Measurements from ENCODE around the gene CCL4. TPM values are rescaled to one million over a fixed set of nuclear protein-coding genes. Genes with fewer than 3 reads are reported as not detected.
"Not testable (repeated sequence)": the region's sequence is repeated elsewhere in the genome, so short reads cannot be mapped to it uniquely, and the experiment has no call there.

CCL4 gene
- total and polyA plus RNA-seq, 4 donors = 1.7 to 4.6 (median 2.8) TPM

DNA sequence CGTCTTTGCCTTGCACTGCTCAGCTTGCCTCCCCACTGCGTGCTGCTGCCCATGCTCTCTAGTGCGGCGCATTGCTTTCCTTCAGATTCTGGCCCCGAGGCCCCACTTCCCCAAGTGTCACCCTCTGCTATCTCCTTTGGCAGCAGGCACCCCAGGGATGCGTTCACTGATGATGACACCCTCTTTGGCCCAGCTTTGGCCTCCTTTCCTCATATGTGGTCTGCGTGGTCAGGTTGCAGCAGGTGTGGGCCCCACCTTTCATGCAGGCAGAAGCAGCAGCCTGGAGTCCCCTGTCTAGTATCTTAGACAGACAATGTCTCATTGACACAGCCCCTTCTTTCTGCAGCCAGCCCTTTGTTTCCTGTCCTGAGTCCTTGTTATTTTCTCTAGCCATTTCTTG lies 8.9 kb upstream of the CCL4 start:
- Histone ChIP-seq H3K4me3 (ENCODE audit: low read depth in 1 of 3, low read length in 3 of 3) (no peak overlapping the region), H3K27me3 (ENCODE audit: control insufficient read depth in 4 of 4, insufficient read depth in 4 of 4, low read length in 3 of 4) (no peaks in the 10 kb centered on the region), H3K9me3 (ENCODE audit: control insufficient read depth in 4 of 4, low read length in 3 of 4) (no peaks in the 10 kb centered on the region), H3K36me3 (ENCODE audit: control insufficient read depth in 4 of 4, insufficient read depth in 3 of 4, low read depth in 1 of 4, low read length in 3 of 4) (no peaks in the 10 kb centered on the region), H3K4me1 (ENCODE audit: control insufficient read depth in 4 of 4, insufficient read depth in 4 of 4, low read length in 3 of 4) (no peaks in the 10 kb centered on the region), H3K9ac (ENCODE audit: low read depth in 1 of 2, low read length in 2 of 2) (no peak overlapping the region), H3K27ac (ENCODE audit: low read depth in 1 of 2, low read length in 2 of 2) (no peak overlapping the region)
- TF ChIP-seq RAD21 (IDR thresholded peaks at IDR 0.05) (no peak), FOXA1 (IDR thresholded peaks at IDR 0.05) (no peak), EGR1 (IDR thresholded peaks at IDR 0.05; ENCODE audit: low read depth in 2 of 2) (no peak), SP1 (IDR thresholded peaks at IDR 0.05) (no peak), TAF1 (conservative IDR thresholded peaks at IDR 0.05) (no peak), FOXA2 (IDR thresholded peaks at IDR 0.05) (no peak), HNF4G (IDR thresholded peaks at IDR 0.05) (no peak), JUND (IDR thresholded peaks at IDR 0.05) (no peak)
- TF ChIP-seq, protein P1, sequence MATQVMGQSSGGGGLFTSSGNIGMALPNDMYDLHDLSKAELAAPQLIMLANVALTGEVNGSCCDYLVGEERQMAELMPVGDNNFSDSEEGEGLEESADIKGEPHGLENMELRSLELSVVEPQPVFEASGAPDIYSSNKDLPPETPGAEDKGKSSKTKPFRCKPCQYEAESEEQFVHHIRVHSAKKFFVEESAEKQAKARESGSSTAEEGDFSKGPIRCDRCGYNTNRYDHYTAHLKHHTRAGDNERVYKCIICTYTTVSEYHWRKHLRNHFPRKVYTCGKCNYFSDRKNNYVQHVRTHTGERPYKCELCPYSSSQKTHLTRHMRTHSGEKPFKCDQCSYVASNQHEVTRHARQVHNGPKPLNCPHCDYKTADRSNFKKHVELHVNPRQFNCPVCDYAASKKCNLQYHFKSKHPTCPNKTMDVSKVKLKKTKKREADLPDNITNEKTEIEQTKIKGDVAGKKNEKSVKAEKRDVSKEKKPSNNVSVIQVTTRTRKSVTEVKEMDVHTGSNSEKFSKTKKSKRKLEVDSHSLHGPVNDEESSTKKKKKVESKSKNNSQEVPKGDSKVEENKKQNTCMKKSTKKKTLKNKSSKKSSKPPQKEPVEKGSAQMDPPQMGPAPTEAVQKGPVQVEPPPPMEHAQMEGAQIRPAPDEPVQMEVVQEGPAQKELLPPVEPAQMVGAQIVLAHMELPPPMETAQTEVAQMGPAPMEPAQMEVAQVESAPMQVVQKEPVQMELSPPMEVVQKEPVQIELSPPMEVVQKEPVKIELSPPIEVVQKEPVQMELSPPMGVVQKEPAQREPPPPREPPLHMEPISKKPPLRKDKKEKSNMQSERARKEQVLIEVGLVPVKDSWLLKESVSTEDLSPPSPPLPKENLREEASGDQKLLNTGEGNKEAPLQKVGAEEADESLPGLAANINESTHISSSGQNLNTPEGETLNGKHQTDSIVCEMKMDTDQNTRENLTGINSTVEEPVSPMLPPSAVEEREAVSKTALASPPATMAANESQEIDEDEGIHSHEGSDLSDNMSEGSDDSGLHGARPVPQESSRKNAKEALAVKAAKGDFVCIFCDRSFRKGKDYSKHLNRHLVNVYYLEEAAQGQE (IDR thresholded peaks at IDR 0.05) = no peak
- TF ChIP-seq, protein P2, sequence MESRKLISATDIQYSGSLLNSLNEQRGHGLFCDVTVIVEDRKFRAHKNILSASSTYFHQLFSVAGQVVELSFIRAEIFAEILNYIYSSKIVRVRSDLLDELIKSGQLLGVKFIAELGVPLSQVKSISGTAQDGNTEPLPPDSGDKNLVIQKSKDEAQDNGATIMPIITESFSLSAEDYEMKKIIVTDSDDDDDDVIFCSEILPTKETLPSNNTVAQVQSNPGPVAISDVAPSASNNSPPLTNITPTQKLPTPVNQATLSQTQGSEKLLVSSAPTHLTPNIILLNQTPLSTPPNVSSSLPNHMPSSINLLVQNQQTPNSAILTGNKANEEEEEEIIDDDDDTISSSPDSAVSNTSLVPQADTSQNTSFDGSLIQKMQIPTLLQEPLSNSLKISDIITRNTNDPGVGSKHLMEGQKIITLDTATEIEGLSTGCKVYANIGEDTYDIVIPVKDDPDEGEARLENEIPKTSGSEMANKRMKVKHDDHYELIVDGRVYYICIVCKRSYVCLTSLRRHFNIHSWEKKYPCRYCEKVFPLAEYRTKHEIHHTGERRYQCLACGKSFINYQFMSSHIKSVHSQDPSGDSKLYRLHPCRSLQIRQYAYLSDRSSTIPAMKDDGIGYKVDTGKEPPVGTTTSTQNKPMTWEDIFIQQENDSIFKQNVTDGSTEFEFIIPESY (IDR thresholded peaks at IDR 0.05) = no peak
- TF ChIP-seq, protein P3, sequence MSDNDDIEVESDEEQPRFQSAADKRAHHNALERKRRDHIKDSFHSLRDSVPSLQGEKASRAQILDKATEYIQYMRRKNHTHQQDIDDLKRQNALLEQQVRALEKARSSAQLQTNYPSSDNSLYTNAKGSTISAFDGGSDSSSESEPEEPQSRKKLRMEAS (IDR thresholded peaks at IDR 0.05) = no peak
- WGBS = 93% methylated on average over 7 of the region's 7 CpGs
- DNase-seq (ENCODE audit: low spot score) = no peak

DNA sequence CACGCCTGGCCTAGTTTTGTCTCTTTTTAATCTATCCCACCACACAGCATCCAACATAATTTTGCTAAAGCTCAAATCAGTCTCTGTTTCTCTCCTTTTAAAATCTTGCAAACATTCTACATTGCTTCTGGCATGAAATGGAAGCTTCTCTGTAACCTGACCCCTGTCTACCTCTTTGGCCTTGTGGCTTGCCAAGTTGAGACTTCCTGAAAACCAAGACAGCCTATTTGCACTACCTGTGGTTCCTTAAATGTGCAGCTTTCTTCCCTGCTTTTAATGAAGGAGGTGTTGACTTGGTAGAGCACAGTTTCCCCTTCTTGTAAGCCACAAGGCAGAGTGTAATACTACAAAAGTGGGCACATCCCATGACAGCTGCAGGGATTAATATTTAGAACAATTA lies 7.6 kb upstream of the CCL4 start:
- Histone ChIP-seq H3K36me3 (ENCODE audit: control insufficient read depth in 4 of 4, insufficient read depth in 3 of 4, low read depth in 1 of 4, low read length in 3 of 4) (no peaks in the 10 kb centered on the region), H3K4me3 (ENCODE audit: low read depth in 1 of 3, low read length in 3 of 3) (no peak overlapping the region)
- TF ChIP-seq EGR1 (IDR thresholded peaks at IDR 0.05; ENCODE audit: low read depth in 2 of 2) (no peak), RXRA (IDR thresholded peaks at IDR 0.05) (no peak), NR2F2 (IDR thresholded peaks at IDR 0.05) (no peak)
- TF ChIP-seq, protein P1 (IDR thresholded peaks at IDR 0.05) = no peak
- TF ChIP-seq, protein P4, sequence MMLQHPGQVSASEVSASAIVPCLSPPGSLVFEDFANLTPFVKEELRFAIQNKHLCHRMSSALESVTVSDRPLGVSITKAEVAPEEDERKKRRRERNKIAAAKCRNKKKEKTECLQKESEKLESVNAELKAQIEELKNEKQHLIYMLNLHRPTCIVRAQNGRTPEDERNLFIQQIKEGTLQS (IDR thresholded peaks at IDR 0.05) = no peak

DNA sequence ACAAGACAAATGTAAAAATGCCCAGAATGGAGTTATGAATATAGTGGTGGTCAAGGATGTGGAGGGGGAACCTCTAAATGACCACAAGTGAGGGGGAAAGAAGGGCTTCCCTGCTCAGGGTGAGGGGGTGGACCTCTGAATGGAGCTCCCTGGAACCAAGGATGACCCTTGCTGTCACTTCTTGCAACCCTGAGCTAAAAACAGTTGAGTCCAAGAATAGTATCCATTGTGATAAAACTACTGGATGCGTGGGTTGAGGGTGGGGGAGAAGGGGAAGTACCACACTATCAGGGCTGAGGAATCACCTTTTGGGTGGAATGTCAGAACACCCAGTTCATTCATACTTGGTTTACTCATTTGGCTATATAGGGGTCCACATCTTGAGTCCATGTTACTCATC lies 4.6 kb upstream of the CCL4 start:
- H3K9ac ChIP-seq (ENCODE audit: low read depth in 1 of 2, low read length in 2 of 2); H3K27me3 ChIP-seq (ENCODE audit: control insufficient read depth in 4 of 4, insufficient read depth in 4 of 4, low read length in 3 of 4); H3K9me3 ChIP-seq (ENCODE audit: control insufficient read depth in 4 of 4, low read length in 3 of 4); H3K36me3 ChIP-seq (ENCODE audit: control insufficient read depth in 4 of 4, insufficient read depth in 3 of 4, low read depth in 1 of 4, low read length in 3 of 4); H3K4me3 ChIP-seq (ENCODE audit: low read depth in 1 of 3, low read length in 3 of 3); DNase-seq (ENCODE audit: low spot score); H3K27ac ChIP-seq (ENCODE audit: low read depth in 1 of 2, low read length in 2 of 2); H3K4me1 ChIP-seq (ENCODE audit: control insufficient read depth in 4 of 4, insufficient read depth in 4 of 4, low read length in 3 of 4): not testable (repeated sequence)
- WGBS = 95% methylated on average over 1 of the region's 1 CpG

More for the DNA sequence above, 7.6 kb upstream of the CCL4 start:
- no peak for DNase-seq (ENCODE audit: low spot score)
- Histone ChIP-seq H3K4me1 (ENCODE audit: control insufficient read depth in 4 of 4, insufficient read depth in 4 of 4, low read length in 3 of 4) (no peaks in the 10 kb centered on the region), H3K27me3 (ENCODE audit: control insufficient read depth in 4 of 4, insufficient read depth in 4 of 4, low read length in 3 of 4) (no peaks in the 10 kb centered on the region), H3K9me3 (ENCODE audit: control insufficient read depth in 4 of 4, low read length in 3 of 4) (no peaks in the 10 kb centered on the region), H3K9ac (ENCODE audit: low read depth in 1 of 2, low read length in 2 of 2) (no peak overlapping the region), H3K27ac (ENCODE audit: low read depth in 1 of 2, low read length in 2 of 2) (no peak overlapping the region)
- WGBS = 94% methylated on average over 1 of the region's 1 CpG

DNA sequence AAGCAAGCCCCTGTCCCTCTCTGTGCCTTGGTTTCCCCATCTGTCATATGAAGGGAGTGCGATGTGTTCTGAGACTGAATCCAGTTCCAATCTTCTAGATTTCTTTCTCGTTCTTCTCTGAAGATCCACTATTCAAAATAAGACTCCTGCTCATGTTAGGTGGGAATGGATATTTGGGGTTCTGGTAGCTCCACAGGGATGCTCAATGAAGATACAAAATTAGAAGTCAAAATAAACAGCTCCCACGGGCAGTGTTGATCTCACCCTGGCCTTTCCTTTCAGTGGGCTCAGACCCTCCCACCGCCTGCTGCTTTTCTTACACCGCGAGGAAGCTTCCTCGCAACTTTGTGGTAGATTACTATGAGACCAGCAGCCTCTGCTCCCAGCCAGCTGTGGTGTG lies 619 bp downstream of the CCL4 start:
- DNase-seq (ENCODE audit: low spot score); H3K9ac ChIP-seq (ENCODE audit: low read depth in 1 of 2, low read length in 2 of 2); H3K27me3 ChIP-seq (ENCODE audit: control insufficient read depth in 4 of 4, insufficient read depth in 4 of 4, low read length in 3 of 4); H3K4me1 ChIP-seq (ENCODE audit: control insufficient read depth in 4 of 4, insufficient read depth in 4 of 4, low read length in 3 of 4); H3K27ac ChIP-seq (ENCODE audit: low read depth in 1 of 2, low read length in 2 of 2); H3K36me3 ChIP-seq (ENCODE audit: control insufficient read depth in 4 of 4, insufficient read depth in 3 of 4, low read depth in 1 of 4, low read length in 3 of 4); H3K4me3 ChIP-seq (ENCODE audit: low read depth in 1 of 3, low read length in 3 of 3); H3K9me3 ChIP-seq (ENCODE audit: control insufficient read depth in 4 of 4, low read length in 3 of 4): not testable (repeated sequence)
- 82% methylated on average over 7 of the region's 7 CpGs for WGBS
